D721Med (cell line): Measurements from ENCODE around the gene SGIP1.

ENCODE experiments used
- DNase-seq: peaks from one replicate; pipeline ENCODE4 v3.0.0; 2011; ENCODE audit warnings: low spot score; ENCODE audit not compliant: insufficient read length
- FAIRE-seq: peaks from 2 replicates; lab custom pipeline; 2011; peaks lifted over from hg19 to GRCh38; lab: Jason Lieb, UNC
- CTCF ChIP-seq: IDR thresholded peaks from 2 replicates; pipeline ENCODE4 v1.5.1; 2012; ENCODE audit warnings: mild to moderate bottlenecking, control low read depth; ENCODE audit not compliant: insufficient read depth; ENCODE audit errors: missing control alignments

SGIP1 gene

DNA sequence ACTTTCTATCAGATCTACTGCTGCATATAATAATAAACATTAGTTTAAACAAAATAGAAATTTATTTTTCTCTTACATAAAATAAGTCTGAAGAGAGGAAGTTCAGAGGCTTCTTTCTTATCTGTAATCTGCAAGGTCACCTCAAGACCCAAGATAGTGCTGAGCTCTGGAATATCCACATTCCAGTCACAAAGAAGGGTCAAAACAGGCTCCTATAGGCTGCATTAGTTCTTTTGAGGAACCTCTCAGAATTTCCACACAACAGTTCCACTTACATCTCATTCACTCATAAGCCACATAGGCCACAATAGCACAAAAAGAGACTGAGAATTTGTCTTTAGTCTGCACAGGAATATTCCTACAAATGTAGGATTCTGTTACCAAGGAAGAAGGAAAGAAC is 233.7 kb downstream of the SGIP1 start:
- DNase-seq (no peak), FAIRE-seq (no peak)
- TF ChIP-seq CTCF, result no peak

- no peak for TF ChIP-seq CTCF
- FAIRE-seq, result no peak
- no peak for DNase-seq
These were observed 235.0 kb downstream of the SGIP1 start for GRCh38 chr1:66768965-66769364.

GRCh38 chr1:66769512-66770229 is 235.7 kb downstream of the SGIP1 start:
- TF ChIP-seq CTCF, result no peak
- DNase-seq (no peak), FAIRE-seq (no peak)

GRCh38 chr1:66770240-66770639 is 236.3 kb downstream of the SGIP1 start:
- DNase-seq, result no peak
- FAIRE-seq, result no peak
- TF ChIP-seq CTCF, result no peak

DNA sequence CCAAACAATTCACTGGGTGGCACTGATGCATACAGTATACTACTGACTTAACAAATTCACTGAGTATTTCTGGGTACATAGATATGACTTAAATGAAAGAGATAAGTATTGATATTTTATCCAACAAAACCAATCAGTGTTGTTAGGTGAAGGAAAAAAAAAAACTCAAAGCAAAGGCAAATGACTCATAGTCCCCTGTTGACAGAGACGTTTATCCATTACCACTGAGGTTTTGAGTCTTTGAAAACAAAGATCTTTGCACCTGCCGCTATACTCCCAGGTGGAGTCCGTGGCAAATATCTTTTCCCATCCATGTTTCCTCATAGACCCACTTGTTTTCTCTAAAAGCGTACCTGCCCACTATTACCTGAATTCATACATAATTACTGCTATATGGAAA is 236.7 kb downstream of the SGIP1 start:
- DNase-seq, result no peak
- no peak for TF ChIP-seq CTCF
- no peak for FAIRE-seq

DNA sequence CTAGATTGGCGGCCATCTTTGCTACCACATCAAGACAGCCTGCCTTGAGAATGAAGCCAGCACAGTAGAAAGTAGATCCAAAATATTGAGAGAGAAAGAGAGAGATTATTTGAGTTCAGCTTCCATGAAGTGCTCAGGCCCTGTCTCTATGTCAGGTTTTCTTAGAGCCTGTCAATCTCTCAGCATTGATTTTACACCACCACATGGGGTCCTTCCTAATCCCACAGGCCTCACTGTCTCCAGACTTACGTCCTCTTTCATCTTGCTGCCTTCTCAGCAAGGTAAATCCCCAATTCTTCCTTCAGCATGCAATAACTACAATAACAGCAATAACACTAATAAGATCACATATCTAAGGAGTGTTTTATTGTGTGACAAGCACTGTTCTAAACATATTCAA is 239.3 kb downstream of the SGIP1 start:
- FAIRE-seq (no peak), DNase-seq (no peak)
- TF ChIP-seq CTCF, result no peak

DNA sequence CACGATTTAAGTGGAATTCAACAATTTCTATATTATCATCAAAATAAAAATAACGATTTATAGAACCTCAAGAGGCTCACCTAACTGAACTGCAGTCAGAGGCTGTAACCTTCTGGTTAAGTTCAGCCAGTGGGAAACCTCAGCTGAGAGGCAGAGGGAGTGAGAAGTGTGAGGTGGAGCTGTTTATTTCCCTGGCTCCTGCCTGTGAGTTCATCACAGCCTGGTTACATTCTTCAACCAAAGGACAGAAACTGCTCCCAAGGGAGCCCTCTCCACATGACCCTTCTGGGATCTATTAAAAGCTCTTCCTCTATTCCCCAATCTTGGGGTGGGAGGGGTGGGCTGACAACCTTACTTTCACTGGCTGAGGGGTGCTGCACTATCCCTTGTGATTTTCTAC is 240.5 kb downstream of the SGIP1 start:
- DNase-seq (no peak), FAIRE-seq (no peak)
- no peak for TF ChIP-seq CTCF
